IPS-NIHi7 (cell line): Measurements from ENCODE around the gene ATG4B.

ENCODE experiments used
- DNase-seq: peaks from one replicate; pipeline ENCODE4 v3.0.0; 2012; ENCODE audit warnings: mixed read lengths; ENCODE audit errors: extremely low spot score

Gene ATG4B

GRCh38 chr2:241666627-241667400 lies 29.3 kb downstream of the ATG4B start:
- DNase-seq, result no peak

- no peak for DNase-seq
Observed at GRCh38 chr2:241668354-241668753, 30.9 kb downstream of the ATG4B start.

GRCh38 chr2:241668839-241669238 lies 31.3 kb downstream of the ATG4B start:
- DNase-seq, result no peak

- no peak for DNase-seq
Observed at GRCh38 chr2:241670333-241671110, 33.0 kb downstream of the ATG4B start.

GRCh38 chr2:241671457-241672240 lies 34.2 kb downstream of the ATG4B start:
- DNase-seq, result no peak

- DNase-seq, result no peak
Observed at GRCh38 chr2:241672243-241673188, 35.0 kb downstream of the ATG4B start.

- DNase-seq, result no peak
Observed at GRCh38 chr2:241673189-241673663, 35.7 kb downstream of the ATG4B start.

- DNase-seq, result peak; percentile 50
Observed at GRCh38 chr2:241673797-241674725, 36.6 kb downstream of the ATG4B start.

GRCh38 chr2:241675885-241676284 lies 38.4 kb downstream of the ATG4B start:
- no peak for DNase-seq

- no peak for DNase-seq
Observed at GRCh38 chr2:241676665-241677064, 39.2 kb downstream of the ATG4B start.

- no peak for DNase-seq
Observed at GRCh38 chr2:241677392-241677791, 39.9 kb downstream of the ATG4B start.

- DNase-seq, result no peak
Observed at GRCh38 chr2:241678307-241678706, 40.8 kb downstream of the ATG4B start.

- no peak for DNase-seq
Observed at GRCh38 chr2:241678784-241679540, 41.5 kb downstream of the ATG4B start.

- DNase-seq, result no peak
Observed at GRCh38 chr2:241680044-241680443, 42.6 kb downstream of the ATG4B start.

GRCh38 chr2:241680827-241681599 lies 43.5 kb downstream of the ATG4B start:
- no peak for DNase-seq

- DNase-seq, result no peak
Observed at GRCh38 chr2:241686324-241686649, 48.8 kb downstream of the ATG4B start.

- DNase-seq, result peak; percentile 99
Observed at GRCh38 chr2:241686650-241687425, 49.3 kb downstream of the ATG4B start, which contains the start of gene DTYMK. Gene DTYMK (minus strand): TSS chr2:241686815. CDS start chr2:241686783, 32 bp downstream.

GRCh38 chr2:241689306-241689705 lies 51.8 kb downstream of the ATG4B start:
- DNase-seq, result no peak
